A673 (cell line): ENCODE results near the gene GPR152. TPM values are rescaled to one million over a fixed set of nuclear protein-coding genes. Genes with fewer than 3 reads are reported as not detected.

Experiments
- BruUV-seq: library from RNA; stranded (reverse); fragments of 400-500 nt; replicated peaks from 2 replicates; lab custom pipeline; 2021; lab: Mats Ljungman, UMichigan
- CTCF ChIA-PET: fragments of 300-600 bp; sonication (Branson Sonifier 250); formaldehyde crosslinking; loops from one replicate; lab custom pipeline; 2022; ENCODE audit warnings: antibody characterized with exemption; lab: Charles Lee
- POLR2A ChIA-PET: fragments of 300-600 bp; sonication (Branson Sonifier 250); formaldehyde crosslinking; loops from one replicate; lab custom pipeline; 2022; ENCODE audit warnings: antibody characterized with exemption; ENCODE audit not compliant: low non-redundant PET; lab: Charles Lee
- DNase-seq: peaks from one replicate; pipeline ENCODE4 v3.0.0-alpha.2; 2015; ENCODE audit warnings: low spot score
- H3K27ac ChIP-seq: fragments of 200-600 bp; sonication (generic); 2 replicates; pipeline ENCODE4 v1.5.1; 2016; ENCODE audit warnings: mixed run types, low read depth, mild to moderate bottlenecking, mixed read lengths, antibody characterized with exemption, low read length; ENCODE audit not compliant: poor library complexity, severe bottlenecking
- H3K27me3 ChIP-seq: fragments of 200-600 bp; sonication (generic); replicated peaks from 2 replicates; pipeline ENCODE4 v1.6.1; 2017; ENCODE audit warnings: mixed run types, low read depth, mild to moderate bottlenecking, mixed read lengths, antibody characterized with exemption, low read length; ENCODE audit not compliant: insufficient read depth, poor library complexity
- H3K36me3 ChIP-seq: fragments of 200-600 bp; sonication (generic); 2 replicates; pipeline ENCODE4 v1.6.1; 2016; ENCODE audit warnings: mixed run types, mild to moderate bottlenecking, mixed read lengths, antibody characterized with exemption, low read length; ENCODE audit not compliant: insufficient read depth, poor library complexity, severe bottlenecking
- H3K4me1 ChIP-seq: fragments of 200-600 bp; sonication (generic); 2 replicates; pipeline ENCODE4 v1.6.1; 2017; ENCODE audit warnings: mixed run types, mild to moderate bottlenecking, mixed read lengths, antibody characterized with exemption, low read length; ENCODE audit not compliant: insufficient read depth, poor library complexity, severe bottlenecking
- H3K4me3 ChIP-seq: fragments of 200-600 bp; sonication (generic); 2 replicates; pipeline ENCODE4 v1.5.1; 2016; ENCODE audit warnings: low read depth, mixed run types, mild to moderate bottlenecking, mixed read lengths, low read length; ENCODE audit not compliant: poor library complexity, severe bottlenecking
- H3K9me3 ChIP-seq: fragments of 200-600 bp; sonication (generic); 2 replicates; pipeline ENCODE4 v1.6.1; 2016; ENCODE audit warnings: mixed run types, low read depth, mild to moderate bottlenecking, mixed read lengths, antibody characterized with exemption, low read length; ENCODE audit not compliant: poor library complexity, severe bottlenecking
- EZH2 ChIP-seq: fragments of 200-600 bp; sonication (generic); IDR thresholded peaks from 2 replicates; pipeline ENCODE4 v1.6.1; 2017; ENCODE audit warnings: borderline replicate concordance, low read depth, mild to moderate bottlenecking, mixed read lengths, antibody characterized with exemption, low read length; ENCODE audit not compliant: poor library complexity, severe bottlenecking
- intact Hi-C: fragments of 100-400 bp; cut with micrococcal nuclease; formaldehyde crosslinking; loops from one replicate; pipeline ENCODE4 v1.10.0; 2022; ENCODE audit not compliant: unreplicated experiment
- total RNA-seq: library from RNA; stranded (reverse); gene quantifications from 2 replicates; pipeline ENCODE4 v1.2.3, GENCODE V29; 2021
- TF ChIP-seq, protein P1 (sequence below): fragments of 300-800, 200-600 bp; sonication (generic); conservative IDR thresholded peaks from 2 replicates; pipeline ENCODE4 v1.5.1; 2017; ENCODE audit warnings: low read depth, mild to moderate bottlenecking, antibody characterized with exemption, low read length, moderate library complexity, mixed read lengths

The GPR152 gene
- total RNA-seq, 1 experiment from 2014 or later, result not detected

DNA sequence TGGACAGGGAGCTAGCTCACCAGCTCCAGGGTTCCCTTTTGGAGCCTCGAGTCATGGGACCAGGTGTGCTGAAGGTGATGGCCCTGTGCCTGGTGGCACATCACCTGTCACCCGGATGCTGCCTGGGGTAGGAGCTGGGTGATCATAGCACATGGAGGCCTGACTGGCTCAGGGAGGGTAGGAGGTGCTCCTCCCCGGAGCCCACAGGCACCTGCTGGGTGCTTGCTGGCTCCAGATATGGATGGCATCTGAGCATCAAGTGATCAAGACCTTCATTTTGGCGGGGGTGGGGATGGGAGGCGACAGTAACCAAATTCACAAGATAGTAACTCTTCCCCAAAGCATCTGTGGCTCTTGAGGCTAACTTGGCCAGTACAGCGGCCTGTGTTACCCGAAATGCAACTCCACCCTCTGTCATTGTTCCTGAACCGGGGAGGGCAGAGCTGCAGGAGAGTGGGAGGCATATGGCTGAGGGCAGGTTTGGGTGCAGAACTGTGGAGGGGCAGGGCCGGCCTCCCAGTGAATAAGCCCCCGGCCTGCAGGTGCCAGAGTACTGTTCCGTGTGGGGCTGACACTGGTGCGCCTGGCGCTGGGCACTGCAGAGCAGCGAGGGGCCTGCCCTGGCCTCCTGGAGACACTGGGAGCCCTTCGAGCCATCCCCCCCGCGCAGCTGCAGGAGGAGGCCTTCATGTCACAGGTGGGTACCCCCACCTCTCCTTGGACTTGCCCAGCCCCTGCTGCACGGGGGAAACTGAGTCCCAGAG lies 43.9 kb downstream of the GPR152 start:
- Histone ChIP-seq H3K27me3 (no peaks in the 10 kb centered on the region), H3K4me1 (no peaks in the 10 kb centered on the region), H3K4me3 (no peak overlapping the region), H3K9me3 (no peaks in the 10 kb centered on the region), H3K36me3 (no peaks in the 10 kb centered on the region), H3K27ac (no peak overlapping the region)
- DNase-seq, result no peak
- BruUV-seq, result no TSS peak
- TF ChIP-seq, protein P1, sequence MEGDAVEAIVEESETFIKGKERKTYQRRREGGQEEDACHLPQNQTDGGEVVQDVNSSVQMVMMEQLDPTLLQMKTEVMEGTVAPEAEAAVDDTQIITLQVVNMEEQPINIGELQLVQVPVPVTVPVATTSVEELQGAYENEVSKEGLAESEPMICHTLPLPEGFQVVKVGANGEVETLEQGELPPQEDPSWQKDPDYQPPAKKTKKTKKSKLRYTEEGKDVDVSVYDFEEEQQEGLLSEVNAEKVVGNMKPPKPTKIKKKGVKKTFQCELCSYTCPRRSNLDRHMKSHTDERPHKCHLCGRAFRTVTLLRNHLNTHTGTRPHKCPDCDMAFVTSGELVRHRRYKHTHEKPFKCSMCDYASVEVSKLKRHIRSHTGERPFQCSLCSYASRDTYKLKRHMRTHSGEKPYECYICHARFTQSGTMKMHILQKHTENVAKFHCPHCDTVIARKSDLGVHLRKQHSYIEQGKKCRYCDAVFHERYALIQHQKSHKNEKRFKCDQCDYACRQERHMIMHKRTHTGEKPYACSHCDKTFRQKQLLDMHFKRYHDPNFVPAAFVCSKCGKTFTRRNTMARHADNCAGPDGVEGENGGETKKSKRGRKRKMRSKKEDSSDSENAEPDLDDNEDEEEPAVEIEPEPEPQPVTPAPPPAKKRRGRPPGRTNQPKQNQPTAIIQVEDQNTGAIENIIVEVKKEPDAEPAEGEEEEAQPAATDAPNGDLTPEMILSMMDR, result no peak
- TF ChIP-seq EZH2, result no peak
- ChIA-PET POLR2A (no interaction called here), CTCF (no interaction called here)
- intact Hi-C loops, result no loop called here

DNA sequence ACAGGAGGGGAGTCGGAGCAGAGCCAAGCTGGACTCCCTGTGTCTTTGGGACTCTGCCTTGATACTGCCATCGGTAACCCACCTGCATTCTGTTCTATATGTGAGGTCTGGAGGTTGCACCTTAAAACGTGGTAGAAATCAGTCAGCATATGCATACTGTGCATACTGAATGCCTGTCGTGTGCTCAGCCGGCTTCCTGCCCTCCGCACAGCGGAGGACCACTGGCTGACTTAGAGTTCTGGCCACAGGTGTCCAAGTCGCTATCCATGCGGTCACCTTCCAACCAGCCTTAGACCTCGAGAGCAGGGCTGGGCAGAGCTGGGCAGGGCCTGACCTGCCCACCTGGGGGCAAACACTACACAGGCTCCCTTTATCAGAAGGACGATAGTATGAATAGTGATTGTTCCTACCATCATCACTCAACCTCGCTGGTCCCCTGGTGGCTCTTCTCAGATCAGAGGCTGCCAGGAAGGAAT lies 44.8 kb downstream of the GPR152 start:
- Histone ChIP-seq H3K4me3 (no peak overlapping the region), H3K27me3 (no peaks in the 10 kb centered on the region), H3K4me1 (no peaks in the 10 kb centered on the region), H3K36me3 (no peaks in the 10 kb centered on the region), H3K9me3 (no peaks in the 10 kb centered on the region), H3K27ac (no peak overlapping the region)
- BruUV-seq, result no TSS peak
- POLR2A ChIA-PET, result no interaction called here
- no peak for DNase-seq
- CTCF ChIA-PET, result no interaction called here
- TF ChIP-seq, protein P1, result no peak
- no peak for TF ChIP-seq EZH2
- intact Hi-C loops, result no loop called here

DNA sequence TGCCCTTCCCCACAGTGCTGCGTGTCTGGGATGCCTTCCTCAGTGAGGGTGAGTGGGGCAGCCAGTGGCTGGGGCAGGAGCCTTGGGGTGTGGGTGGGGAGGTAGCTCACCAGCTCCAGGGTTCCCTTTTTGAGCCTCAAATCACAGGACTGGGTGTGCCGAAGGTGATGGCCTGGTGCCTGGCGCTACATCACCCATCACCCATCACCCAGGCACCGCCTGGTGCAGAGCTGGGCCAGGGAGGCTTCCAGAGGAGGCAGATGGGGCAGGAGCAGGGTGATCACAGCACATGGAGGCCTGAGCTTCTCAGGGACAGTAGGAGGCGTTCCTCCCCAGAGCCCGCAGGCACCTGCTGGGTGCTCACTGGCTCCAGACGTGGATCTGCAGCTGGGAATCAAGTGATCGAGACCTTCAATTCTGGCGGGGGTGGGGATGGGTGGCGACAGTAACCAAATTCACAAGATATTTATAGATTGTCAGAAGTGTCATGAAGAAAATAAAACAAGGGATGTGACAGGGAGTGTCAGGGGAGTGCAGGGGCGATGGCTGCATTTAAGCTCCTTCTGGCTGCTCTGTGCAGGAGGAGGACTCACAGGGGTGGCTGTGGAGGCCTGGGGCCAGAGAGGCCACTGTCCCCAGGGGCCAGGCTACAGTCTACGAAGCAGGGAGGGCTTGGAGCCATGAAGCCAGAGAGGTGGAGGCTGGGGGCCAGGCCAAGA lies 45.4 kb downstream of the GPR152 start:
- DNase-seq, result no peak
- Histone ChIP-seq H3K27ac (no peak overlapping the region), H3K9me3 (no peaks in the 10 kb centered on the region), H3K36me3 (no peaks in the 10 kb centered on the region), H3K4me3 (no peak overlapping the region), H3K27me3 (no peaks in the 10 kb centered on the region), H3K4me1 (peaks cover 3% of the 10 kb centered on the region)
- ChIA-PET CTCF (interaction anchor here (0.6 kb wide), 1 partner anchor 556 kb away, joined by 3 read pairs; no protein-coding TSS in a partner anchor), POLR2A (no interaction called here)
- TF ChIP-seq, protein P1, result 0 out of 2 replicates have a peak, but pooled peaks have one; percentile 26
- no peak for TF ChIP-seq EZH2
- intact Hi-C loops, result no loop called here
- no TSS peak for BruUV-seq
